Stimulated activated CD4-positive, alpha-beta T cell treated with anti-CD3 and anti-CD28 coated beads, Interleukin-12 subunit alpha, Interleukin-12 subunit beta, amount 100 ng/mL, for 4 hours (primary cell): ENCODE measurements around the gene DIS3L2.
"Not testable (repeated sequence)": the region's sequence is repeated elsewhere in the genome, so short reads cannot be mapped to it uniquely, and the experiment has no call there.

Experiments
- DNase-seq: peaks from one replicate; pipeline ENCODE4 v3.0.0-alpha.2; 2020

Gene DIS3L2

GRCh38 chr2:232061265-232061664 is 99.8 kb downstream of the DIS3L2 start:
- no peak for DNase-seq

DNA sequence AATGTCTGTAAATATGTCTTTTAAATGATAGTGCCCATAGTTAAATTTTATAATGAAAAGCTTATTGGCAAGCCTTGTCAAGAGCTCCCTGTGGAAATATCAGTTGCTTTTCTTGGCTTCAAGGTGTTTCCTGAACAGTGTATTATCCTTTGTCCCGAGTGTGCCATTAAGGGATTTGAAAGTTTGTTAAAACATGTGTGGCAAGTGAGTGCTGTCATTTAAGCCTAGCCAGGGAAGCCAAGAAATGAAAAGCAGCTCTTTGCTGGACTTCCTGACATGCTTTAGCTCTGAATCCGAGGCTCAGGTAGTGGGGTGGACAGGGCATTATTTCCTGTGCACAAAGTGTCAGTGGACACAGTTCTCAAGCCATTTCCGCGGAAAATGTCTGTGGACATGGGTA is 111.5 kb downstream of the DIS3L2 start:
- DNase-seq = no peak

GRCh38 chr2:232073699-232074098 is 112.2 kb downstream of the DIS3L2 start:
- DNase-seq = no peak

DNA sequence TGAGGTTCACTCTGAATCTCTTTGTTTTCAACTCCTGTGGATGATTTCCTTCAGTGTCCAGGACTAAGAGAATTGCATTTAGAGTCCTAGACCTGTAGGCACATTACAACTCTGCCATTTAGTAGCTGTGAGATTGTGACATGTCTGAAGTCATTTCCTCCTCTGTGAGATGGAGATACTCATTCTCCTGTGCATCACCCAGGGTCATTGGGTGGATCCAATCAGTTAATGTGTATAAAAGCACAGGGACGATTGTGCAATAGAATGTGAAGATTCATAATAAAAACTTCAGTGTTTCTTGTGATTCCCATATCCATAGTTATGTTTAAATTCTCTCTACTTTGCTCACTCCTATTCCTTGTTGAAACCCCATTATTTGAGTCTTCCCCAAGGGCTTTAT is 113.6 kb downstream of the DIS3L2 start:
- no peak for DNase-seq

DNA sequence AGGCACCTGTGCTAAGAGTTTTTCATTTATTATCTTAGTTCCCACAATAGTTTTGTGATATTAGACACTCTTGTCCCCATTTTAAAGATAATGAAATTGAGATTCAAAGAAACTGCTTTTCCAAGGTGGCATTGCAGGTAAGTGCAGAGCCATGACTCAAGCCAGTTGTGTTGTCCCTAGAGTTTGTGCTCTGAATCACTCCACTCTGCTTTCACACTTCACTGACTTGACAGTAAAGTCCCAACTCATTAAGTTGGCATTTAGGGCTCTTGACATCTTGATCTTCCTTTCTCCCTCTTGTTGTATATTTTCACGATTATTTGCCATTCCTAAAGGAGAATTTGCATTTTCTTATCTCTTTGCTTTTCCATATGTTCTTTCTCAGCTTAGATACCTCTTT is 114.3 kb downstream of the DIS3L2 start:
- no peak for DNase-seq

DNA sequence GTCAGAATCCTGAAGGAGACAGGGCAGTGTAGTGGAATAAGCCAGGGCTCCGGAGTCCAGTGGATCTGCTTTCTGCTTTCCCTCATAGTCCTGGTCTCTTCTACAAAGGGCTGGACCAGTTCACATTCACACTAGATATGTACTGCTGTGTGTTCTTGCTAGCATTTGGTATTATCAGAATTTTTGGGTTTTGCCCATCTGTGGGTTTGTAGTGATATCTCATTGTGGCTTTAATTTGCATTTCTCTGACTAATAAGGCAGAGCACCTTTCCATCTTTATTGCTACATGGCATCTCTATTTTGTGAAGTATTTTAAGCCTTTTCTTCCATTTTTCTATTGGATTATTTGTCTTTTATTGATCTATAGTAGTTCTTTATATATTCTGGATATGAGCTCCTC is 114.8 kb downstream of the DIS3L2 start:
- no peak for DNase-seq

GRCh38 chr2:232076736-232077135 is 115.2 kb downstream of the DIS3L2 start:
- no peak for DNase-seq

DNA sequence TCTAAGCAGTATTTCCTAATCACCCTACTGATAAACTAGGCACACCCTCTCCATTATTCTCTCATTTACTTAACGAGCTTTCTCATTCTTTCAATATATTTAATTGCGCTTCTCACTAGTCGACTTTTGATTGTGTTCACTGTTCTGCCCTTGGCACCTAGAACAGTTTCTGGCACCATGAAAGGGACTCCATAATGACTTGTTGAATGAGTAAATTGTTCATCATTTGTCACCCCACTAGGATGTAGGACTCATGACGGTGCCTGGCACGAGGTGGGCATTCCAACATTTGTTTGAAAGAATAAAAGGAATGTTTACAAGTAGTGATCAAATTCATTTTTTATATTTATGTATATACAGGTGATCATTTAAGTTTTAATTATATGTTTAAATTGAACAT is 123.7 kb downstream of the DIS3L2 start:
- DNase-seq = no peak

DNA sequence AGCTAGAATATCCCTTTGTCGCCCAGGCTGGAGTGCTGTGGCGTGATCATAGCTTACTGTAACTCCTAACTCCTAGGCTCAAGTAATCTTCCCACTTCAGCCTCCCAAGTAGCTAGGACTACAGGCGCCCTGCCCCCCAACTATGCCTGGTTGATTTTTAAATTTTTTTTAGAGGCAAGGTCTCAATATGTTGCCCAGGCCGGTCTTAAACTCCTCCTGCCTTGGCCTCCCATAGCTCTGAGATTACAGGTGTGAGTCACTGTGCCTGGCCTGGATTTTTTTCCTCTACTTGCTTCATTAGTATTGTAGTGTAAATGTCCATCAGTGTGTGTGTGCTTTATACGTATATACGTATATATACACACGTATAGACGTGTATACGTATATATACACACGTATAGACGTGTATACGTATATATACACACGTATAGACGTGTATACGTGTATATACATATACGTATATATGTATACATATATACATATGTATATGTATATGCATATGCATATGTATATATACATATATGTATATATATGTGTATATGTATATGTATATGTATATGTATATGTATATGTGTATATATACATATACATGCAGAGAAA is 124.4 kb downstream of the DIS3L2 start:
- DNase-seq = no peak

DNA sequence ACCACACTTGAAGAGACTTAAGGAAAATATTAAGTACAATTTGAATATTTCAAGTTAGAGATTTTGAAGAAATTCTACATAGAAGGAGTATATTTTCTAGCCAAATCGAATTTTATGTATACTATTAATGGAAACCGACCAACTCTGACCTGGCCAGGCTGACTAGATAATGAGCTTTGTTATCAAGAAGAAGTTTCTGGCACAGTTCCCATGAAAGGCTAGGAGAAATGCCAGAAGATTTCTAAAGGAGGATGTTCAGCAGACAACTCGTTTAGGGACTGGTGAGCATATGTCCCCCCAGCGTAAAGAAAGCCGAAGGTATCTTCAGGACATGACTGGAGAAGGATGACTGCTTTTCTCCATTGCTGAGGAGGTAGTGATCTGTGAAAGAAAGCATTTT is 127.3 kb downstream of the DIS3L2 start:
- DNase-seq = no peak

DNA sequence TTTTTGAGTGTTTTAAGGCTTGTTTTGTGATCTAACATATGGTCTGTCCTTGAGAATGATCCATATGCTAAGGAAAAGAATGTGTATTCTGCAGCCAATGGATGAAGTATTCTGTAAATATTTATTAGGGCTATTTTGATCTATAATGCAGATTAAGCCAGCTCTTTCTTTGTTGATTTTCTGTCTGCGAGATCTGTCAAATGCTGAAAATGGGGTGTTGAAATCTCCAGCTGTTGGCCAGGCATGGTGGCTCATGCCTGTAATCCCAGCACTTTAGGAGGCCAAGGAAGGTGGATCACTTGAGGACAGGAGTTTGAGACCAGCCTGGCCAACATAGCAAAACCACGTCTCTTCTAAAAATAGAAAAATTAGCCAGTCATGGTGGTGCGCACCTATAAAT is 132.7 kb downstream of the DIS3L2 start:
- DNase-seq = no peak

- DNase-seq = no peak
Measured at GRCh38 chr2:232094883-232095282, 133.4 kb downstream of the DIS3L2 start.

DNA sequence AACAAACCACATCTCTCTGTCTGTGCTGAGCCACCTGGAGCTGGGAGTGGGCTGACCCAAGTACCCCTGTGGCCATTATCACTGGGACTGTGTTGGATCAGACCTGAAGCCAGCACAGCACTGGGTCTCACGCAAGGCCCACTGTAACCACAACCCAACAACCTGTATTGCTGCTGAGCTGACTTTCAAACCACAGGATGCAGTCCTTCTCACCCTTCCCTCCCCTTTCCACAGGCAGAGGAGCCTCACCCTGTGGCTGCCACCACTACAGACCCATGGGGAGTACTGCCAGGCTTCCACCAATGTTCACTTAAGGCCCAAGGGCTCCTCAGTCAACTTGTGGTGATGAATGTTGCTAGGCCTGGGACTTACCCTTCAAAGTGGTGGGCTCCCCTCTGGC is 135.7 kb downstream of the DIS3L2 start:
- no peak for DNase-seq

GRCh38 chr2:232097758-232098157 is 136.2 kb downstream of the DIS3L2 start:
- DNase-seq = no peak

- no peak for DNase-seq
Measured at GRCh38 chr2:232102380-232102779, 140.9 kb downstream of the DIS3L2 start.

GRCh38 chr2:232103140-232103737 is 141.7 kb downstream of the DIS3L2 start:
- no peak for DNase-seq

- DNase-seq = no peak
Measured at GRCh38 chr2:232104076-232104646, 142.6 kb downstream of the DIS3L2 start.

DNA sequence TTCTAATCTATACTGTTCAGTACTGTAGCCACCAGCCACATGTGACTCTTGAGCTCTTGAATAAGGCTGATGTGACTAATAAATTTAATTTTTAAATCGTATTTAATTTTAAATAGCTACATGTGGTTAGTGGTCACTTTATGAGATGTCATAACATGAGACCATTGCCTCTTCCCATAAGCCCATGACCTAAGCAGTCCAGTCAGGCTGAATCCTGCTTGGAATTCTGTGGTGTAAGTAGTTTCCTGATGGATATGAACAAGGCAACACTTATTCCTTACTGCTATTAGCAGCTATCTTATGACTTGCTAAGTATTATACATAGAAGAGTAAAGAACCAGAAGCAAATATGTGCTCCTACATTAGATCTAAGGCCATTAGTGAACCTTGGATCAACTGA is 150.0 kb downstream of the DIS3L2 start:
- no peak for DNase-seq

DNA sequence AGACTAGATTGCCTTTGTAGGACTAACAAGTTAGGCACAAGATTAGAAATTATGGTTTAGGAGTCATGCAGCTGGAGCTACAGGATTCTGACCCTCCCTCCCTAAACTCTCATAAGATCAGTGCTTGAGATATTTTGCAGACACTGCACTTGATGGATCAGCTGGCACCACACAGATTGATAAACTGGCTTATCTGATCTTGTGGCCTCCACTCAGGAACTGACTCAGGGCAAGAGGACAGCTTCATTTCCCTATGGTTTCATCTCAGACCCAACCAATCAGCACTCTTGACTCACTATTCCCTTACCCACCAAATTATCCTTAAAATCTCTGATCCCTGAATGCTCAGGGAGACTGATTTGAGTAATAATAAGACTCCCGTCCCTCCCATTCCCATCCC is 152.3 kb downstream of the DIS3L2 start:
- DNase-seq = no peak

GRCh38 chr2:232115728-232116361 is 154.3 kb downstream of the DIS3L2 start:
- not testable (repeated sequence) for DNase-seq

GRCh38 chr2:232116852-232117251 is 155.3 kb downstream of the DIS3L2 start:
- no peak for DNase-seq

- DNase-seq = no peak
Measured at GRCh38 chr2:232117413-232117812, 155.9 kb downstream of the DIS3L2 start.

- DNase-seq = no peak
Measured at GRCh38 chr2:232120911-232121310, 159.4 kb downstream of the DIS3L2 start.

DNA sequence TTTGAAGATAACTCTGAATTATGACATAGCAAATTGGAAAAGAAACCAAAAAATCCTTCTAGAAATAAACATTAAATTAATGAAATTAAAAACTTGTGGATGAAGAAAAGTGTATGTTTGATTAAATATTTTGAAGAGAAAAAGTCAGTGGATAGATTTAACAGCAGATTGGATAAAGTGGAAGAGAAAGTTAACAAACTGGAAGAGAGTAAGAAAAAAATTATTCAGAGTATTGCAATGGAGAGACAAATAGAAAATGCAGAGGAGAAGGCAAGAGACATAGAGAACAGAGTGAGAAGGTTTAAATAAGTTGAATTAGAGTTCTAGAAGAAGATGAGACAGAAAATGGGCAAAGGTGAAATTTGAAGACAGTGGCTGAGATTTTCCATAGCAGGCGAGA is 162.8 kb downstream of the DIS3L2 start:
- DNase-seq = no peak
